ENCODE measurements around the gene WFDC5. TPM values are rescaled to one million over a fixed set of nuclear protein-coding genes. Genes with fewer than 3 reads are reported as not detected.

The WFDC5 gene
- polyA plus RNA-seq, 1 of the 3 experiments (the other 2 are of a cell fraction) = 0.08 TPM

- no peak for TF ChIP-seq REST (IDR thresholded peaks at IDR 0.05; ENCODE audit: low read depth, low read length)
- no peak for TF ChIP-seq RAD21 (IDR thresholded peaks at IDR 0.05; ENCODE audit: low read length)
- no peak for TF ChIP-seq CHD2 (IDR thresholded peaks at IDR 0.05; ENCODE audit: low read length, partially characterized antibody)
- TF ChIP-seq TEAD4 (IDR thresholded peaks at IDR 0.05; ENCODE audit: borderline replicate concordance, insufficient read depth) = no peak
- TF ChIP-seq ELF1 (IDR thresholded peaks at IDR 0.05) = no peak
- no peak for TF ChIP-seq SMC3 (IDR thresholded peaks at IDR 0.05; ENCODE audit: low read depth, low read length)
- no peak for TF ChIP-seq EZH2phosphoT487 (IDR thresholded peaks at IDR 0.05; ENCODE audit: borderline replicate concordance, low read depth)
Measured at GRCh38 chr20:45066372-45066771, 48.6 kb downstream of the WFDC5 start (continued).

GRCh38 chr20:45064812-45065211 lies 50.2 kb downstream of the WFDC5 start:
- no peak overlapping the region for H3K4me2 ChIP-seq
- H3K4me3 ChIP-seq (ENCODE audit: low read depth in 2 of 2, low read length in 1 of 2) = no peak overlapping the region
- H3K4me1 ChIP-seq (ENCODE audit: control insufficient read depth in 1 of 2, insufficient read depth in 2 of 2, low read depth in 1 of 2, low read length in 1 of 2) = peaks cover 0 to 10% of the 10 kb centered on the region in 2 experiments; a peak in 2 of 4 replicates
- no peak overlapping the region for H3K9ac ChIP-seq
- TF ChIP-seq ZBTB33 (IDR thresholded peaks at IDR 0.05; ENCODE audit: borderline replicate concordance, low read depth) (no peak), TCF12 (IDR thresholded peaks at IDR 0.05) (no peak), EZH2phosphoT487 (IDR thresholded peaks at IDR 0.05; ENCODE audit: borderline replicate concordance, low read depth) (no peak), YY1 (IDR thresholded peaks at IDR 0.05; ENCODE audit: low read depth) (no peak), MXI1 (IDR thresholded peaks at IDR 0.05; ENCODE audit: low read depth, low read length) (no peak), SIN3A (IDR thresholded peaks at IDR 0.05; ENCODE audit: borderline replicate concordance, low read depth, low read length) (no peak), POLR2AphosphoS5 (IDR thresholded peaks at IDR 0.05; ENCODE audit: low read depth, low read length) (no peak), TEAD4 (IDR thresholded peaks at IDR 0.05; ENCODE audit: borderline replicate concordance, insufficient read depth) (no peak), IRF3 (IDR thresholded peaks at IDR 0.05; ENCODE audit: low read depth, low read length) (no peak), ELF1 (IDR thresholded peaks at IDR 0.05) (no peak), NRF1 (IDR thresholded peaks at IDR 0.05; ENCODE audit: low read depth, low read length) (no peak), EP300 (IDR thresholded peaks at IDR 0.05; ENCODE audit: borderline replicate concordance in 1 of 2, low read depth in 1 of 2, low read length in 1 of 2) (no peak), FOSL2 (IDR thresholded peaks at IDR 0.05; ENCODE audit: borderline replicate concordance, low read depth) (no peak), GABPA (IDR thresholded peaks at IDR 0.05; ENCODE audit: low read depth) (no peak), RFX5 (IDR thresholded peaks at IDR 0.05; ENCODE audit: low read length) (no peak), FOXJ3 (CRISPR knock-in tag; IDR thresholded peaks at IDR 0.05) (no peak)
- TF ChIP-seq, protein P1, sequence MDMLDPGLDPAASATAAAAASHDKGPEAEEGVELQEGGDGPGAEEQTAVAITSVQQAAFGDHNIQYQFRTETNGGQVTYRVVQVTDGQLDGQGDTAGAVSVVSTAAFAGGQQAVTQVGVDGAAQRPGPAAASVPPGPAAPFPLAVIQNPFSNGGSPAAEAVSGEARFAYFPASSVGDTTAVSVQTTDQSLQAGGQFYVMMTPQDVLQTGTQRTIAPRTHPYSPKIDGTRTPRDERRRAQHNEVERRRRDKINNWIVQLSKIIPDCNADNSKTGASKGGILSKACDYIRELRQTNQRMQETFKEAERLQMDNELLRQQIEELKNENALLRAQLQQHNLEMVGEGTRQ (IDR thresholded peaks at IDR 0.05; ENCODE audit: borderline replicate concordance, low read depth, low read length) = no peak
- POLR2A ChIA-PET = no interaction called here
- no peaks in the 10 kb centered on the region for H4K20me1 ChIP-seq (ENCODE audit: insufficient read depth)
- peaks cover 4% of the 10 kb centered on the region for H3F3A ChIP-seq (replicated peaks; ENCODE audit: insufficient read depth)
- no peaks in the 10 kb centered on the region for H3K27me3 ChIP-seq (ENCODE audit: insufficient read depth)
- CTCF ChIA-PET = interaction anchor here (1.4 to 2.0 kb wide), 3 partner anchors 21 to 30 kb away, joined by 6 to 10 read pairs (median 8); no protein-coding TSS in a partner anchor
- no peaks in the 10 kb centered on the region for H3K9me3 ChIP-seq
- H3K9me2 ChIP-seq = no peaks in the 10 kb centered on the region
- no peak for DNase-seq
- peaks cover 0 to 8% of the 10 kb centered on the region in 2 experiments for H3K36me3 ChIP-seq (replicated peaks in 1 of 2; ENCODE audit: control insufficient read depth in 1 of 2, insufficient read depth in 2 of 2, low read length in 1 of 2)
- H3K27ac ChIP-seq (ENCODE audit: low read depth in 2 of 2, low read length in 1 of 2) = no peak overlapping the region
- no peak overlapping the region for H2AFZ ChIP-seq (ENCODE audit: low read depth)
- peaks cover 22% of the 10 kb centered on the region; the same call in 1 of the 2 replicates for H3K79me2 ChIP-seq (ENCODE audit: insufficient read depth)

Data from SK-N-SH (cell line).